Measurements from ENCODE around the gene RFC2. TPM values are rescaled to one million over a fixed set of nuclear protein-coding genes. Genes with fewer than 3 reads are reported as not detected.

Gene RFC2
- total RNA-seq, 1 experiment from 2014 or later: 73.6 TPM

GRCh38 chr7:74222851-74223710 is 31.1 kb downstream of the RFC2 start:
- Histone ChIP-seq H3K27ac (ENCODE audit: insufficient read length, low read depth, low read length) (no peak overlapping the region), H2BK12ac (ENCODE audit: insufficient read length, low read depth, low read length) (no peak overlapping the region), H2AFZ (ENCODE audit: low read length) (no peak overlapping the region), H2BK20ac (ENCODE audit: low read depth, low read length, poor library complexity, severe bottlenecking) (no peak overlapping the region), H4K8ac (replicated peaks; ENCODE audit: insufficient read length, low read depth, low read length) (no peak overlapping the region), H3K79me2 (ENCODE audit: insufficient read depth, low read length) (no peaks in the 10 kb centered on the region), H3K79me1 (ENCODE audit: insufficient read depth, low read depth, low read length, poor library complexity, severe bottlenecking) (no peaks in the 10 kb centered on the region), H3T11ph (ENCODE audit: low read length) (no peak overlapping the region), H2BK5ac (ENCODE audit: insufficient read length, low read length) (no peak overlapping the region), H4K5ac (ENCODE audit: insufficient read length, low read depth, low read length) (no peak overlapping the region), H3K4ac (ENCODE audit: low read depth, low read length) (no peak overlapping the region), H3K27me3 (ENCODE audit: insufficient read depth, low read length) (no peaks in the 10 kb centered on the region), H3K23me2 (ENCODE audit: insufficient read length, low read depth, low read length, poor library complexity, severe bottlenecking) (peaks cover 3% of the 10 kb centered on the region), H3K9me3 (ENCODE audit: control insufficient read depth, low read depth, low read length) (no peaks in the 10 kb centered on the region), H3K4me1 (ENCODE audit: insufficient read depth, low read length) (no peaks in the 10 kb centered on the region), H4K20me1 (ENCODE audit: control insufficient read depth, insufficient read depth, insufficient read length) (peaks cover 3% of the 10 kb centered on the region), H3K18ac (ENCODE audit: insufficient read length, low read depth, low read length) (no peak overlapping the region), H4K91ac (ENCODE audit: insufficient read length, low read depth, low read length) (no peak overlapping the region), H3K14ac (ENCODE audit: insufficient read depth, low read length) (no peak overlapping the region), H2BK15ac (ENCODE audit: low read depth, low read length) (no peak overlapping the region), H3K4me2 (ENCODE audit: insufficient read depth, insufficient read length, low read length) (no peak overlapping the region), H3K56ac (ENCODE audit: insufficient read length, low read depth, low read length) (no peak overlapping the region), H3K23ac (ENCODE audit: insufficient read length, low read depth, low read length) (no peak overlapping the region), H3K9ac (ENCODE audit: extremely low read depth, insufficient read length, low read length) (no peak overlapping the region), H2AK5ac (ENCODE audit: insufficient read length, low read length) (no peak overlapping the region), H2BK120ac (ENCODE audit: low read depth, low read length, poor library complexity, severe bottlenecking) (no peak overlapping the region)
- no peak for DNase-seq
- Mint-ChIP-seq H3K36me3 (ENCODE audit: insufficient read depth in 1 of 3, low read depth in 3 of 3) (peaks cover 8 to 18% (median 15%) of the 10 kb centered on the region in 3 experiments), H3K9me3 (no peaks in the 10 kb centered on the region; a peak in 1 of 5 replicates), H3K27ac (peak overlapping the region in 2 of 3 experiments; percentile 85 to 89; a peak in 5 of 7 replicates), H3K4me1 (peaks cover 7 to 13% of the 10 kb centered on the region in 2 experiments; a peak in 1 of 4 replicates), H3K27me3 (ENCODE audit: low read depth) (peaks cover 2% of the 10 kb centered on the region), H3K4me3 (no peak overlapping the region)
- TF ChIP-seq, protein P1, sequence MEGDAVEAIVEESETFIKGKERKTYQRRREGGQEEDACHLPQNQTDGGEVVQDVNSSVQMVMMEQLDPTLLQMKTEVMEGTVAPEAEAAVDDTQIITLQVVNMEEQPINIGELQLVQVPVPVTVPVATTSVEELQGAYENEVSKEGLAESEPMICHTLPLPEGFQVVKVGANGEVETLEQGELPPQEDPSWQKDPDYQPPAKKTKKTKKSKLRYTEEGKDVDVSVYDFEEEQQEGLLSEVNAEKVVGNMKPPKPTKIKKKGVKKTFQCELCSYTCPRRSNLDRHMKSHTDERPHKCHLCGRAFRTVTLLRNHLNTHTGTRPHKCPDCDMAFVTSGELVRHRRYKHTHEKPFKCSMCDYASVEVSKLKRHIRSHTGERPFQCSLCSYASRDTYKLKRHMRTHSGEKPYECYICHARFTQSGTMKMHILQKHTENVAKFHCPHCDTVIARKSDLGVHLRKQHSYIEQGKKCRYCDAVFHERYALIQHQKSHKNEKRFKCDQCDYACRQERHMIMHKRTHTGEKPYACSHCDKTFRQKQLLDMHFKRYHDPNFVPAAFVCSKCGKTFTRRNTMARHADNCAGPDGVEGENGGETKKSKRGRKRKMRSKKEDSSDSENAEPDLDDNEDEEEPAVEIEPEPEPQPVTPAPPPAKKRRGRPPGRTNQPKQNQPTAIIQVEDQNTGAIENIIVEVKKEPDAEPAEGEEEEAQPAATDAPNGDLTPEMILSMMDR (conservative IDR thresholded peaks at IDR 0.05): no peak
- no CpG with 5 or more reads among the region's 17 CpGs for WGBS (ENCODE audit: extremely low coverage, insufficient read length, low lambda C conversion rate)

Data from H9 (cell line).